ENCODE measurements around the gene VPREB3.

DNA sequence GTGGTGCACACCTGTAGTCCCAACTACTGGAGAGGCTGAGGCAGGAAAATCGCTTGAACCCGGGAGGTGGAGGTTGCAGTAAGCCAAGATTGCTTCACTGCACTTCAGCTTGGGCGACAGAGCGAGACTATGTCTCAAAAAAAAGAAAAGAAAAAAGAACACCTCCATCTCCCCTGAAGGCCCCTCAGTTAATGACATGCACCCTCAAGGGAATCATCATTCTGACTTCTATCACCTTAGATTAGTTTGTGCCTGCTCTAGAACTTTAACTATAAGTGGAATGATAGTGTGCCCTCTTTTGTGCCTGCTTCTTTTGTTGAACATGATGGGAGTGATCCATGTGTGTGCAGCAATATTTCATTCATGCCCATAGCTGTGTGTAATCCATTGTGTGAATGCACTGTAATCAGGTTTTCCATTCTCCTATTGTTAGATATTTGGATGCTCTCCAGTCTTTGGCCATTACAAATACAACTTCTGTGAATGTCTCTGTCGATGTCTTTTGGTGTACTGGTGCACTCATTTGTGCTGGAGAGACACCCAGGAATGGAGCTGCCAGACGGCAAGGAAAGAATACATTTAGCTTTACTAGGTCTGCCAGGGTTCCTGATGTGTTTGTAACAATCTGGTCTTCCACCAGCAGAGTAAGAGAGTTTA is 883 bp upstream of the VPREB3 start:
- TF ChIP-seq CBX2 (IDR thresholded peaks at IDR 0.05; ENCODE audit: borderline replicate concordance, low read depth) (no peak), RCOR1 (IDR thresholded peaks at IDR 0.05; ENCODE audit: low read depth, low read length) (no peak), RAD21 (conservative IDR thresholded peaks at IDR 0.05 in 1 of 2, IDR thresholded peaks at IDR 0.05 in 1 of 2) (no peak), MYC (IDR thresholded peaks at IDR 0.05; ENCODE audit: borderline replicate concordance, low read length) (no peak), NR3C1 (IDR thresholded peaks at IDR 0.05) (no peak), GATA3 (IDR thresholded peaks at IDR 0.05; ENCODE audit: borderline replicate concordance) (no peak)
- TF ChIP-seq, protein P1, sequence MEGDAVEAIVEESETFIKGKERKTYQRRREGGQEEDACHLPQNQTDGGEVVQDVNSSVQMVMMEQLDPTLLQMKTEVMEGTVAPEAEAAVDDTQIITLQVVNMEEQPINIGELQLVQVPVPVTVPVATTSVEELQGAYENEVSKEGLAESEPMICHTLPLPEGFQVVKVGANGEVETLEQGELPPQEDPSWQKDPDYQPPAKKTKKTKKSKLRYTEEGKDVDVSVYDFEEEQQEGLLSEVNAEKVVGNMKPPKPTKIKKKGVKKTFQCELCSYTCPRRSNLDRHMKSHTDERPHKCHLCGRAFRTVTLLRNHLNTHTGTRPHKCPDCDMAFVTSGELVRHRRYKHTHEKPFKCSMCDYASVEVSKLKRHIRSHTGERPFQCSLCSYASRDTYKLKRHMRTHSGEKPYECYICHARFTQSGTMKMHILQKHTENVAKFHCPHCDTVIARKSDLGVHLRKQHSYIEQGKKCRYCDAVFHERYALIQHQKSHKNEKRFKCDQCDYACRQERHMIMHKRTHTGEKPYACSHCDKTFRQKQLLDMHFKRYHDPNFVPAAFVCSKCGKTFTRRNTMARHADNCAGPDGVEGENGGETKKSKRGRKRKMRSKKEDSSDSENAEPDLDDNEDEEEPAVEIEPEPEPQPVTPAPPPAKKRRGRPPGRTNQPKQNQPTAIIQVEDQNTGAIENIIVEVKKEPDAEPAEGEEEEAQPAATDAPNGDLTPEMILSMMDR (IDR thresholded peaks at IDR 0.05): no peak
- TF ChIP-seq, protein P2, sequence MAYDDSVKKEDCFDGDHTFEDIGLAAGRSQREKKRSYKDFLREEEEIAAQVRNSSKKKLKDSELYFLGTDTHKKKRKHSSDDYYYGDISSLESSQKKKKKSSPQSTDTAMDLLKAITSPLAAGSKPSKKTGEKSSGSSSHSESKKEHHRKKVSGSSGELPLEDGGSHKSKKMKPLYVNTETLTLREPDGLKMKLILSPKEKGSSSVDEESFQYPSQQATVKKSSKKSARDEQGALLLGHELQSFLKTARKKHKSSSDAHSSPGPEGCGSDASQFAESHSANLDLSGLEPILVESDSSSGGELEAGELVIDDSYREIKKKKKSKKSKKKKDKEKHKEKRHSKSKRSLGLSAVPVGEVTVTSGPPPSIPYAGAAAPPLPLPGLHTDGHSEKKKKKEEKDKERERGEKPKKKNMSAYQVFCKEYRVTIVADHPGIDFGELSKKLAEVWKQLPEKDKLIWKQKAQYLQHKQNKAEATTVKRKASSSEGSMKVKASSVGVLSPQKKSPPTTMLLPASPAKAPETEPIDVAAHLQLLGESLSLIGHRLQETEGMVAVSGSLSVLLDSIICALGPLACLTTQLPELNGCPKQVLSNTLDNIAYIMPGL (CRISPR knock-in tag; IDR thresholded peaks at IDR 0.05; ENCODE audit: borderline replicate concordance): no peak
